Measurements from ENCODE around the gene ELOVL2.
"Not testable (repeated sequence)": the region's sequence is repeated elsewhere in the genome, so short reads cannot be mapped to it uniquely, and the experiment has no call there.

ELOVL2 gene

DNA sequence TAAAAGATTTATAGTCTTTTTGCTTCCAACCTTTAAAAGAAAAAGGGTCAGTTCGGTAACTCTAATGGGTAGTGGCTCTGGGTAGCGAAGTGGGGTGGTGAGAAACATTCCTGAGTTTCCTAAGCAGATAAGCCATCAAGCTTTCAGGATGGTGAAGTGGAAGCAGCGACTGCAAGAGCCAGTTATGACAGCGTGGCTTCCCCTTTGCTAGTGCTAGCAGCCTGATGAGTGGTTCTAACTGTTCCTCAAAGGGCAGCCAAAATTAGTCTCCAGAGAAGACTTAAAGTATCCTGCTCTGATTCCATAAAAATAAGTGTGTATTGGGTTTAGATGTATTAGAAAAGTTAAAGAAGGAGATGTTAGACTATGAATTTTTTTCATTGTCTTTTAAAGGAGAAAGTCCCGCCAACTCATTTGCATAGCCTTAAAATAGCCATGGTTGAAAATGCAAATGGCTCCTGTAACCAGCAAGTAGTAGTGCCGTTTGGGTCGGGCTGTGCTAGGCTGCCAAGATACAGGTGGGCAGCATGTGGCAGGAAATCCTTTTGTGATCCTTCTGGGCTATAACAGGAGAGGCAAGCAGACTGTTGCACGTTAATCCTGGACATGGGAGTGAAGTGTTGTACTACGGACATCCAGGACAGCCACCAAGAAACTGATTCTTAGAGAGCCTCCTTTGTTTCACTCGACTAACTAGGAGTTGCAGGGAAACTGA, 18.0 kb downstream of the ELOVL2 start:
- in situ Hi-C loops (cut with MboI; ENCODE audit: low sequenced_read_pairs), result no loop called here

- in situ Hi-C loops (cut with MboI; ENCODE audit: low sequenced_read_pairs), result no loop called here
Measured at GRCh38 chr6:11025130-11025529, 19.0 kb downstream of the ELOVL2 start.

GRCh38 chr6:11023032-11023431, 21.1 kb downstream of the ELOVL2 start:
- in situ Hi-C loops (cut with MboI; ENCODE audit: low sequenced_read_pairs), result no loop called here

GRCh38 chr6:11021714-11022113, 22.4 kb downstream of the ELOVL2 start:
- in situ Hi-C loops (cut with MboI; ENCODE audit: low sequenced_read_pairs), result no loop called here

DNA sequence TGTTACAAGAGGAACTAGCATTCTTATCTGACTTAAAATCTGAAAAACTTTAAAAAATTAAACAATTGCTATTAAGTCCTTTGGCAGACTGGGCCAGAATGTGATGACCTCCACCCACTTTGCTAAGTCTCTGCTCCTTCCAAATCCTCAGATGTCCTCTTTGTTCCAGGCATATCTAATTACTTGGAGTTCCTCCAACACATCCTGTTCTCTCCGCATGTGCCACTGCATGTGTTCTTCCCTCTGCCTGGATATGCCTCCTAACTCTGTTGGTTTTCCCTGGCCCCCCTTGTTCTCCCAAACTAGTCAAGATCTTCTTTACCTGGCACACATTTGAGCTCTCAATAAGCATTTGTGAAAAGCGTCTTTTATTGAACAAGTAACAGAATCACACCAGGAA, 23.1 kb downstream of the ELOVL2 start:
- in situ Hi-C loops (cut with MboI; ENCODE audit: low sequenced_read_pairs), result no loop called here

DNA sequence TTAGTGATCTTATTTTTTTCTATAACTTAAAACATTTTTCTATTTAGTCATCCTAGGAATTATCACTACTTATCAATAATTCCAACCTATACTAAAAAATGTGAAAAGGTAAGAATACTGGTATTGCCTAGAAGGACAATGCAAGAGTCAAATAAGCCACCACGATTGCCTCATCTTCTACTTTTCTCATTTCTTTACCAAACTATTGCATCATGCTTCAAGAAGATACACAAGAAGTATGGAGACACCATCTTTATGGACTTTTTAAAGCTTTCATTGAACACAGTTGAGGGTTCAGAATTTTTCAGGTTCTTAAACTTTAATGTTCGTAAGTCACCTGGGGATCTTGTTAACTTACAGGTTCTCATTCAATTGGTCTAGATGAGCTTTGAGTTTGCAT, 25.9 kb downstream of the ELOVL2 start:
- in situ Hi-C loops (cut with MboI; ENCODE audit: low sequenced_read_pairs), result no loop called here

GRCh38 chr6:11017090-11017489, 27.0 kb downstream of the ELOVL2 start:
- in situ Hi-C loops (cut with MboI; ENCODE audit: low sequenced_read_pairs), result no loop called here

DNA sequence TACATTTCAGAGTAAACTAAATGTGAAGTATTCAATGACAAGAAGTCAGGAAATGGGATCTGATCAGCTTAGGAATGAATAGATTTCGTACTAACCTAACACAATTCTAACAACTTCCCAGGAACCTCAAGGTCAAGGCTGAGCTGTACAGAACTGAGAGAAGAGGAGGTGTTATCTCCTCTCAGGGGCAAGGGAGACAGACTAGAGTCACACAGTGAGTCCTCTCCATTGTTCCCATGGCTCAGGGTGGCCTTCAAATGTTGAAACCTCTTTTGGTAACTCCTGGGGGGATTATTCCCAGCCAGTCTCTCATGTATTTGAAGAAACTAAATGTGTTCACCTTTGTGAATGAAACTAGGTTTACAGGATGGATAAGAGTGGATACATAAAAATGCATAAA, 27.7 kb downstream of the ELOVL2 start:
- in situ Hi-C loops (cut with MboI; ENCODE audit: low sequenced_read_pairs), result no loop called here

GRCh38 chr6:11015102-11015501, 29.0 kb downstream of the ELOVL2 start:
- in situ Hi-C loops (cut with MboI; ENCODE audit: low sequenced_read_pairs), result no loop called here

DNA sequence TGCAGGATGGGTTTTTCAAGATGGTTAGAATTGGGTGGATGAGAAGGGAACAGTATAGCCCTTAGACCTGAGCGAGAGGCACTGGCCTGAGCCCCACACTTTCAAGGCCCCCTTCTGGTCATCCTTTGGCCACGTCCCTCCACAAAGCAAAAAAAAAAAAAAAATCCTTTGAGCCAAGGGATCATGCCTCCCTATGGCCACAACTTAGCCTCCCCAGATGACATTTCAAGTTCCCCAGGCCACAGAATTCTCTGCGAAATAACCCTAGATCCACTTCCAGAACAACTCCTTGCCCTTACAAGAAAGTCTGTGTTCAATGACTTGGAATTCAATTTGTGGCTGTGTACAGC, 30.4 kb downstream of the ELOVL2 start:
- in situ Hi-C loops (cut with MboI; ENCODE audit: low sequenced_read_pairs), result no loop called here

DNA sequence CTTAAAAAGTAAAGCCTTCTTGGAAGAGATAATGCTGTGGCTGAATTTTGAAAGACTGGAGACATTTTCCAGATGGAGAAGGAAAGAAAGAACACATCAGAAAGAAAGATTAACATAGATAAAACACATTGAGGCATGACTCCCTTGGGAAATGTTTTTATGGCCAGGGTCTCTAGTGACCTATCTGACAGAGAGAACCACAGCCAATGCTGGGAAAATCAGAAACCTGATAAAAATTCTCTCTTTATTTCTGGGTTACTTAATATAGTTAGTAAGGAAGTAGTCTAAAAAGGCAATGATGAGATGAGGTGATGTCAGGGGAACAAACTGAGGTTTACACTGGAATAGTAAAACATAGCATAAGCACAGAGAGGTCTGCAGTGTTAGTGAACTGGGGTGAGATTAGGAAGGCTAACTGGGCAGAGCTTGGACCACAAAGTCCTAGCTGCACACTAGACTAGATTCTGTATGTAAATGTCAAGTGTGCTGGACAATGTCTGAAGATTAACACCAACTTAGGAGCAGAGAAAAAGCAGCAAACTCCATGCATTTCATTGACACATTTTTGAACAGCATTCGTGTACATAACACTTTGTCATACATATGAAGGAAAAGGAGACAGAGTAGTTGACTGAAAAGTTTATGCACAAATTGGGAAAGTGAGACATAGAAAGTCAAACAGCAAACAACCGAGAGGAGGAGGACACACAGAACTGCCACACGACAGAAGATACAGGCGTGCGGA, 31.0 kb downstream of the ELOVL2 start:
- in situ Hi-C loops (cut with MboI; ENCODE audit: low sequenced_read_pairs), result no loop called here

DNA sequence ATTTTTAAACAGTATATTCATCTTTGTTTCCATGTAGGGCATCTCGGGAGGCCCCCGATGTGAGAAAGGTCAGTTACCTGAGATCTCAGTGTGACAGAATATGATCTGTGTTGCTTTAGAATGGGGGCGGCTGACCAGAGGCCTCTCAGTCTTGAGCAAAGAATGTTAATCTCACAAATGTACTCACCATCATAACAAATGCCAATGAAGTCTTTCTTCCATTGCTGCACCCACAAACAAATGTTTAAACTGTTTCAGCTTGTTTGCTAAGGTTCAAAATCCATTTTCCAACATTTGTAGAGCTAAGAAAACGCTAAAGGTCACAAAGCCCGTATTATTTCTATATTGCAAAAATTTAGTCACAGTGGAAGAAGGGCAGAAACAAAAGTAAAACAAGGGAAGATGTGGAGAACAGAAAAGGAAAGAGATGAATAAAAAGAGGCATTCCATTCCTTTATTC, 31.8 kb downstream of the ELOVL2 start:
- in situ Hi-C loops (cut with MboI; ENCODE audit: low sequenced_read_pairs), result no loop called here

DNA sequence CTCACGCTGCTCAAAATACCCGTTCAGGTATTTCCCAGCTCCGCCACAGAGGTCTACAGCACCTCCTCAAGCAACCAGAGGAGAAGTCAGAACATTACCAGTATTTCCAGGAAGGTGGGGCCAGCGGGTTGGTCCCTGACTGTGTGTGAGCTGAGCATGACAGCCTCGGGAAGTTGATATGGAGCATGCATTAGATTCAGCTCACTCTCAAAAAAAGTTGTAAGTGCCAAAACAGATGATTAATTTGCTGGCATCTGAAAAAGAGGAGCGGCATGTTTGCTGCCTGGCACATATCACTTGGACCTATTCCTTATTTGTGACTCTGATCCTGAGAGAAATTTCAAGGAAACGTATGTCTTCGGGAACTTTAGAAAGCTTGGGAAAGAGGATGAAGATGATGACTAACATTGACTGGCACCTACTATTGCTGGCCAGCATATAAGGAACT, 32.3 kb downstream of the ELOVL2 start:
- in situ Hi-C loops (cut with MboI; ENCODE audit: low sequenced_read_pairs), result no loop called here

- in situ Hi-C loops (cut with MboI; ENCODE audit: low sequenced_read_pairs), result no loop called here
Measured at GRCh38 chr6:11009353-11009752, 34.8 kb downstream of the ELOVL2 start.

- in situ Hi-C loops (cut with MboI; ENCODE audit: low sequenced_read_pairs), result no loop called here
Measured at GRCh38 chr6:11008821-11009220, 35.3 kb downstream of the ELOVL2 start.

GRCh38 chr6:11007715-11008608, 36.1 kb downstream of the ELOVL2 start:
- in situ Hi-C loops (cut with MboI; ENCODE audit: low sequenced_read_pairs), result no loop called here

- in situ Hi-C loops (cut with MboI; ENCODE audit: low sequenced_read_pairs), result no loop called here
Measured at GRCh38 chr6:11006061-11006460, 38.0 kb downstream of the ELOVL2 start.

GRCh38 chr6:11003297-11003696, 40.8 kb downstream of the ELOVL2 start:
- in situ Hi-C loops (cut with MboI; ENCODE audit: low sequenced_read_pairs), result not testable (repeated sequence)

- in situ Hi-C loops (cut with MboI; ENCODE audit: low sequenced_read_pairs), result no loop called here
Measured at GRCh38 chr6:11002176-11002575, 41.9 kb downstream of the ELOVL2 start.

DNA sequence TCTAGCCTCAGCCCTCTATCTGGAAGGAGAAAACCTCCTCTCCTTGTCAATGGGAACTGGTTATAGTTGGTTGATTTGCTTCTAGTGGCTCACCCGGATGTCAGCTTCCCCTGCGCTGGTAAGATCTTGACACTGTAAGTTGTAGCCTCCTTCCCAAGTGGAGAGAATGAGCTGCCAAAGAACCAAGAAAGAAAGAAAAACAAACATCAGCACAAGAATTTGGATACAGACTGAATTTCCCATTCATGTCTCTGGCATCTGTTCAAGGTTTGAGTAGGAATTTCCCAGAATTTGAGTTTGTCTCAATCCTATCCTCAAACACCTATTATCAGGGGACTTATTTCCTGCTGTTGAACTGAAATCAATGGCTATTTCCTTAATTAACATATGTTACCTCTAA, 44.1 kb downstream of the ELOVL2 start:
- in situ Hi-C loops (cut with MboI; ENCODE audit: low sequenced_read_pairs), result no loop called here

- in situ Hi-C loops (cut with MboI; ENCODE audit: low sequenced_read_pairs), result no loop called here
Measured at GRCh38 chr6:10995114-10995707, 48.9 kb downstream of the ELOVL2 start.

All from hTERT RPE-1 (cell line).